ENCODE data around the gene KIAA1328. TPM values are rescaled to one million over a fixed set of nuclear protein-coding genes. Genes with fewer than 3 reads are reported as not detected.

Gene KIAA1328
- total RNA-seq, 1 donor = 6.0 TPM

GRCh38 chr18:37252854-37253393 is 424.0 kb downstream of the KIAA1328 start:
- H3K4me3 ChIP-seq (ENCODE audit: low read depth, low read length) = no peak overlapping the region
- TF ChIP-seq CTCF (IDR thresholded peaks at IDR 0.05; ENCODE audit: insufficient read depth, low read depth, low read length) = no peak
- DNase-seq (ENCODE audit: low read depth) = no peak

- H3K4me3 ChIP-seq (ENCODE audit: low read depth, low read length) = no peak overlapping the region
- TF ChIP-seq CTCF (IDR thresholded peaks at IDR 0.05; ENCODE audit: insufficient read depth, low read depth, low read length) = no peak
- DNase-seq (ENCODE audit: low read depth) = no peak
These were observed 424.7 kb downstream of the KIAA1328 start for GRCh38 chr18:37253394-37254235.

GRCh38 chr18:37254236-37254754 is 425.4 kb downstream of the KIAA1328 start:
- no peak for TF ChIP-seq CTCF (IDR thresholded peaks at IDR 0.05; ENCODE audit: insufficient read depth, low read depth, low read length)
- no peak for DNase-seq (ENCODE audit: low read depth)
- no peak overlapping the region for H3K4me3 ChIP-seq (ENCODE audit: low read depth, low read length)

GRCh38 chr18:37254973-37255372 is 426.0 kb downstream of the KIAA1328 start:
- no peak for DNase-seq (ENCODE audit: low read depth)
- TF ChIP-seq CTCF (IDR thresholded peaks at IDR 0.05; ENCODE audit: insufficient read depth, low read depth, low read length) = no peak
- no peak overlapping the region for H3K4me3 ChIP-seq (ENCODE audit: low read depth, low read length)

GRCh38 chr18:37258131-37258530 is 429.2 kb downstream of the KIAA1328 start:
- no peak overlapping the region for H3K4me3 ChIP-seq (ENCODE audit: low read depth, low read length)
- DNase-seq (ENCODE audit: low read depth) = no peak
- no peak for TF ChIP-seq CTCF (IDR thresholded peaks at IDR 0.05; ENCODE audit: insufficient read depth, low read depth, low read length)

- no peak for TF ChIP-seq CTCF (IDR thresholded peaks at IDR 0.05; ENCODE audit: insufficient read depth, low read depth, low read length)
- no peak overlapping the region for H3K4me3 ChIP-seq (ENCODE audit: low read depth, low read length)
- no peak for DNase-seq (ENCODE audit: low read depth)
These were observed 429.9 kb downstream of the KIAA1328 start for GRCh38 chr18:37258819-37259218.
